ENCODE measurements around the gene GALNT16.

Gene GALNT16

GRCh38 chr14:69249603-69250002 is 10.4 kb upstream of the GALNT16 start:
- no peak for TF ChIP-seq POU2F2 (IDR thresholded peaks at IDR 0.05; ENCODE audit: low read depth, low read length)
- no peak for TF ChIP-seq SPI1 (IDR thresholded peaks at IDR 0.05; ENCODE audit: low read depth, low read length)
- FAIRE-seq (no peak), DNase-seq (ENCODE audit: insufficient read length, low spot score) (no peak)

- DNase-seq (ENCODE audit: insufficient read length, low spot score) = no peak
- no peak for FAIRE-seq
- no peak for TF ChIP-seq PAX5 (IDR thresholded peaks at IDR 0.05; ENCODE audit: insufficient read depth, low read length, severe bottlenecking)
- no peak for TF ChIP-seq POLR2A (IDR thresholded peaks at IDR 0.05; ENCODE audit: low read depth, low read length)
- no peak for TF ChIP-seq POLR2AphosphoS5 (IDR thresholded peaks at IDR 0.05; ENCODE audit: low read depth, low read length)
- no peak for TF ChIP-seq POU2F2 (IDR thresholded peaks at IDR 0.05; ENCODE audit: low read depth, low read length)
- TF ChIP-seq SPI1 (IDR thresholded peaks at IDR 0.05; ENCODE audit: low read depth, low read length) = no peak
- no peak for TF ChIP-seq TAF1 (IDR thresholded peaks at IDR 0.05; ENCODE audit: low read depth, low read length)
Measured at GRCh38 chr14:69252851-69253250, 7.1 kb upstream of the GALNT16 start.

GRCh38 chr14:69259168-69259526 is 811 bp upstream of the GALNT16 start:
- no peak for DNase-seq (ENCODE audit: insufficient read length, low spot score)
- FAIRE-seq = no peak

GRCh38 chr14:69260190-69260860 is 367 bp downstream of the GALNT16 start:
- FAIRE-seq (no peak), DNase-seq (ENCODE audit: insufficient read length, low spot score) (peak; percentile 36)
- TF ChIP-seq POLR2AphosphoS5 (IDR thresholded peaks at IDR 0.05; ENCODE audit: low read depth, low read length) (no peak), PAX5 (IDR thresholded peaks at IDR 0.05; ENCODE audit: insufficient read depth, low read length, severe bottlenecking) (no peak), TAF1 (IDR thresholded peaks at IDR 0.05; ENCODE audit: low read depth, low read length) (no peak)

More at GRCh38 chr14:69259168-69259526, 811 bp upstream of the GALNT16 start:
- TF ChIP-seq TAF1 (IDR thresholded peaks at IDR 0.05; ENCODE audit: low read depth, low read length) (no peak), POLR2A (IDR thresholded peaks at IDR 0.05; ENCODE audit: low read depth, low read length) (no peak), POU2F2 (IDR thresholded peaks at IDR 0.05; ENCODE audit: low read depth, low read length) (no peak), POLR2AphosphoS5 (IDR thresholded peaks at IDR 0.05; ENCODE audit: low read depth, low read length) (no peak), SPI1 (IDR thresholded peaks at IDR 0.05; ENCODE audit: low read depth, low read length) (no peak), PAX5 (IDR thresholded peaks at IDR 0.05; ENCODE audit: insufficient read depth, low read length, severe bottlenecking) (no peak)

- TF ChIP-seq SPI1 (IDR thresholded peaks at IDR 0.05; ENCODE audit: low read depth, low read length) = no peak
- no peak for TF ChIP-seq POLR2A (IDR thresholded peaks at IDR 0.05; ENCODE audit: low read depth, low read length)
- no peak for TF ChIP-seq POLR2AphosphoS5 (IDR thresholded peaks at IDR 0.05; ENCODE audit: low read depth, low read length)
- TF ChIP-seq PAX5 (IDR thresholded peaks at IDR 0.05; ENCODE audit: insufficient read depth, low read length, severe bottlenecking) = no peak
- TF ChIP-seq POU2F2 (IDR thresholded peaks at IDR 0.05; ENCODE audit: low read depth, low read length) = no peak
- TF ChIP-seq TAF1 (IDR thresholded peaks at IDR 0.05; ENCODE audit: low read depth, low read length) = no peak
- peak; percentile 85 for FAIRE-seq
- peak; percentile 93 for DNase-seq (ENCODE audit: insufficient read length, low spot score)
Measured at GRCh38 chr14:69260861-69261564, 1.1 kb downstream of the GALNT16 start.

- no peak for TF ChIP-seq PAX5 (IDR thresholded peaks at IDR 0.05; ENCODE audit: insufficient read depth, low read length, severe bottlenecking)
- DNase-seq (ENCODE audit: insufficient read length, low spot score) (no peak), FAIRE-seq (no peak)
Measured at GRCh38 chr14:69261761-69262331, 1.9 kb downstream of the GALNT16 start.

- DNase-seq (ENCODE audit: insufficient read length, low spot score) (no peak), FAIRE-seq (no peak)
- TF ChIP-seq PAX5 (IDR thresholded peaks at IDR 0.05; ENCODE audit: insufficient read depth, low read length, severe bottlenecking) = no peak
Measured at GRCh38 chr14:69262516-69262915, 2.6 kb downstream of the GALNT16 start.

- TF ChIP-seq POLR2AphosphoS5 (IDR thresholded peaks at IDR 0.05; ENCODE audit: low read depth, low read length) (no peak), PAX5 (IDR thresholded peaks at IDR 0.05; ENCODE audit: insufficient read depth, low read length, severe bottlenecking) (no peak), SPI1 (IDR thresholded peaks at IDR 0.05; ENCODE audit: low read depth, low read length) (no peak), TAF1 (IDR thresholded peaks at IDR 0.05; ENCODE audit: low read depth, low read length) (no peak)
- FAIRE-seq (no peak), DNase-seq (ENCODE audit: insufficient read length, low spot score) (no peak)
Measured at GRCh38 chr14:69263364-69263763, 3.4 kb downstream of the GALNT16 start.

- no peak for DNase-seq (ENCODE audit: insufficient read length, low spot score)
- no peak for FAIRE-seq
- no peak for TF ChIP-seq POLR2A (IDR thresholded peaks at IDR 0.05; ENCODE audit: low read depth, low read length)
- no peak for TF ChIP-seq TAF1 (IDR thresholded peaks at IDR 0.05; ENCODE audit: low read depth, low read length)
- no peak for TF ChIP-seq PAX5 (IDR thresholded peaks at IDR 0.05; ENCODE audit: insufficient read depth, low read length, severe bottlenecking)
- TF ChIP-seq SPI1 (IDR thresholded peaks at IDR 0.05; ENCODE audit: low read depth, low read length) = no peak
- TF ChIP-seq POU2F2 (IDR thresholded peaks at IDR 0.05; ENCODE audit: low read depth, low read length) = no peak
- TF ChIP-seq POLR2AphosphoS5 (IDR thresholded peaks at IDR 0.05; ENCODE audit: low read depth, low read length) = no peak
Measured at GRCh38 chr14:69263771-69264170, 3.8 kb downstream of the GALNT16 start.

GRCh38 chr14:69266572-69267345 is 6.8 kb downstream of the GALNT16 start:
- TF ChIP-seq PAX5 (IDR thresholded peaks at IDR 0.05; ENCODE audit: insufficient read depth, low read length, severe bottlenecking) (no peak), POLR2A (IDR thresholded peaks at IDR 0.05; ENCODE audit: low read depth, low read length) (no peak), SPI1 (IDR thresholded peaks at IDR 0.05; ENCODE audit: low read depth, low read length) (no peak), POLR2AphosphoS5 (IDR thresholded peaks at IDR 0.05; ENCODE audit: low read depth, low read length) (no peak), POU2F2 (IDR thresholded peaks at IDR 0.05; ENCODE audit: low read depth, low read length) (no peak), TAF1 (IDR thresholded peaks at IDR 0.05; ENCODE audit: low read depth, low read length) (no peak)
- no peak for DNase-seq (ENCODE audit: insufficient read length, low spot score)
- no peak for FAIRE-seq
